Coronary artery (tissue), 2 donors: ENCODE results near the gene CORO7.

Experiments
- DNase-seq: peaks from one replicate; pipeline ENCODE4 v3.0.0-alpha.2; 2017; ENCODE audit warnings: low spot score
- H3K27ac ChIP-seq, 2 donors: fragments of 200-600 bp; sonication (generic); one replicate each; pipeline ENCODE4 v1.5.1; 2016 to 2019
- H3K4me3 ChIP-seq: fragments of 200-600 bp; sonication (generic); 2 replicates; pipeline ENCODE4 v1.5.1; 2016; ENCODE audit warnings: mild to moderate bottlenecking, moderate library complexity
- TF ChIP-seq, protein P1 (sequence below): fragments of 200-600 bp; sonication (generic); IDR thresholded peaks from one replicate; pipeline ENCODE4 v1.5.1; 2019; ENCODE audit warnings: antibody characterized with exemption

Gene CORO7

DNA sequence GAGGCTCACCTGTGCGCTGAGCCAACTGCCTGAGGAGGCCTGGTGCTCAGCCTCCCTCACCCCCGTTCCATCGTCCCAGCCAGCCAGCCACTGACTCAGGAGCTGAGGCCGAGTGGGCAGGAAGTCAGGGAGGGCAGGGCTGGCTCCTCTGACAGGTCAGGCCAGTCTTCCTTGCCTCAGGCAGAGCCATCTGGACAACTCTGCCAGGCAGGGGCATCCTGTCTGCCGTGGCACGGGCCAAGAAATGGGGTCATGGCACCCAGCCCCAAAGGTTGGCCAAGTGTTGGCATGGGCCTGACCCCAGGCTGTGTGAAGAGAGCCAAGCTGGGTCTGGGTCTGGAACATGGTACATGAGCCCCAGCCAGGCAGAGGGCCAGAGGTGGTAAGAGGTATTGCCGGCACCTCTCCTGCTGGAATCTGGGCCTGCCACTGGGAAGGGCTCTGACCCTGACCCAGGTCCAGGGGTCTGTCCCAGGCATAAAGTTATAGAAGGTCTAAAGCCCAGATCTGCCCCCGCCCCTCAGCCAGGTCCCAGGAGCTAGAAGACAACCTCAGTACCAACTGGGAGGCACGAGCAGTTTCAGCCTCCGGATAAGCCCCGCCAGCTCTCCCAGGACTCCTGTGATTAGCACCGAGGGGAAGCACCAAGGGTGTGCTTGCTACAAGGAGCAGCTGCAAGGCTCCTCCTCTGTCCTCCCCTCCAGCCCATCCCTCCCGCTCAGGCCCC lies 47.2 kb downstream of the CORO7 start:
- DNase-seq: no peak
- TF ChIP-seq, protein P1, sequence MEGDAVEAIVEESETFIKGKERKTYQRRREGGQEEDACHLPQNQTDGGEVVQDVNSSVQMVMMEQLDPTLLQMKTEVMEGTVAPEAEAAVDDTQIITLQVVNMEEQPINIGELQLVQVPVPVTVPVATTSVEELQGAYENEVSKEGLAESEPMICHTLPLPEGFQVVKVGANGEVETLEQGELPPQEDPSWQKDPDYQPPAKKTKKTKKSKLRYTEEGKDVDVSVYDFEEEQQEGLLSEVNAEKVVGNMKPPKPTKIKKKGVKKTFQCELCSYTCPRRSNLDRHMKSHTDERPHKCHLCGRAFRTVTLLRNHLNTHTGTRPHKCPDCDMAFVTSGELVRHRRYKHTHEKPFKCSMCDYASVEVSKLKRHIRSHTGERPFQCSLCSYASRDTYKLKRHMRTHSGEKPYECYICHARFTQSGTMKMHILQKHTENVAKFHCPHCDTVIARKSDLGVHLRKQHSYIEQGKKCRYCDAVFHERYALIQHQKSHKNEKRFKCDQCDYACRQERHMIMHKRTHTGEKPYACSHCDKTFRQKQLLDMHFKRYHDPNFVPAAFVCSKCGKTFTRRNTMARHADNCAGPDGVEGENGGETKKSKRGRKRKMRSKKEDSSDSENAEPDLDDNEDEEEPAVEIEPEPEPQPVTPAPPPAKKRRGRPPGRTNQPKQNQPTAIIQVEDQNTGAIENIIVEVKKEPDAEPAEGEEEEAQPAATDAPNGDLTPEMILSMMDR: no peak
- Histone ChIP-seq H3K27ac (peak overlapping the region; percentile 93 to 98), H3K4me3 (no peak overlapping the region)

GRCh38 chr16:4367393-4367856 lies 49.0 kb downstream of the CORO7 start:
- Histone ChIP-seq H3K27ac (peak overlapping the region in 1 of 2 donors; percentile 44), H3K4me3 (no peak overlapping the region)
- DNase-seq: no peak
- TF ChIP-seq, protein P1: no peak

DNA sequence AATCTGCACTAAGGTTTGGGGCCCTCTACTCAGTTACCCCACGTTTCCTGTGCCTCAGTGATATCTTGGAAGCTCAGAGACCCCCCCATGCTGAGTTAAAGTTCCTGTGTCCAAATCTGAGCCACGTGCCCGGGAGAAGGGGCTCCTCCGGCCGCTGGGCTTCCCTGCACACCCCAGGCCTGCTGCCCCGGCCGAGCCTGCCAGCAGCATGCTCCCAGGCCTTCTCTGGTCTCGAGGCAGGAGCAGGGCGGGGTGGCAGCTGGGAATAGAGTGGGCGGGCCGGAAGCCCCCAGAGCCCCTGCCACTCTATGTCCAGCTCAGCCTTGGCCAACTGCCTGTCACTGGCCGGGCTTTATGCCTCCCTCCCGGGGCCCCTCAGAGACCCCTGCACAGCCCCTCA lies 50.4 kb downstream of the CORO7 start:
- Histone ChIP-seq H3K4me3 (no peak overlapping the region), H3K27ac (no peak overlapping the region)
- no peak for DNase-seq
- TF ChIP-seq, protein P1: no peak

GRCh38 chr16:4365615-4366014 lies 50.8 kb downstream of the CORO7 start:
- no peak overlapping the region for H3K4me3 ChIP-seq
- H3K27ac ChIP-seq: no peak overlapping the region
- DNase-seq: no peak
- TF ChIP-seq, protein P1: no peak

DNA sequence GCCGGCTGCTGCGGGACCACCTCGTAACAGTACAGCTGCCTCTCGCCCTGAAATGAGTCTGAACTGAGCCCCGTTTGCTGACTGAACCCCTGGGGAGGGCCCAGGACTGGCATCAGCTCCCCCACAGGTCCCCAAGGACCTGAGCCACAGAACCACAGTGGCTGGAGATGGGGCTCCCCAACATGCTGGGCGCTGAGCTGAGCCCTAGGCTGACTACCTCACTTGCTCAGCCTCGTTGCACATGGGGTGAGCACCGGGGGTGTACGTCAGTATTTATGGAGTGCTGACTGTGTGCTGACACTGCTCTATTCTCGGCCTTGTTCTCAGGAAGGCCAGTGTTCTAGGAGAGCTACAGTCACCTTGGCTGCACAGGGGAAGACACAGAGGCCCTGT lies 51.4 kb downstream of the CORO7 start:
- no peak overlapping the region for H3K4me3 ChIP-seq
- no peak for DNase-seq
- H3K27ac ChIP-seq: no peak overlapping the region
- TF ChIP-seq, protein P1: no peak

DNA sequence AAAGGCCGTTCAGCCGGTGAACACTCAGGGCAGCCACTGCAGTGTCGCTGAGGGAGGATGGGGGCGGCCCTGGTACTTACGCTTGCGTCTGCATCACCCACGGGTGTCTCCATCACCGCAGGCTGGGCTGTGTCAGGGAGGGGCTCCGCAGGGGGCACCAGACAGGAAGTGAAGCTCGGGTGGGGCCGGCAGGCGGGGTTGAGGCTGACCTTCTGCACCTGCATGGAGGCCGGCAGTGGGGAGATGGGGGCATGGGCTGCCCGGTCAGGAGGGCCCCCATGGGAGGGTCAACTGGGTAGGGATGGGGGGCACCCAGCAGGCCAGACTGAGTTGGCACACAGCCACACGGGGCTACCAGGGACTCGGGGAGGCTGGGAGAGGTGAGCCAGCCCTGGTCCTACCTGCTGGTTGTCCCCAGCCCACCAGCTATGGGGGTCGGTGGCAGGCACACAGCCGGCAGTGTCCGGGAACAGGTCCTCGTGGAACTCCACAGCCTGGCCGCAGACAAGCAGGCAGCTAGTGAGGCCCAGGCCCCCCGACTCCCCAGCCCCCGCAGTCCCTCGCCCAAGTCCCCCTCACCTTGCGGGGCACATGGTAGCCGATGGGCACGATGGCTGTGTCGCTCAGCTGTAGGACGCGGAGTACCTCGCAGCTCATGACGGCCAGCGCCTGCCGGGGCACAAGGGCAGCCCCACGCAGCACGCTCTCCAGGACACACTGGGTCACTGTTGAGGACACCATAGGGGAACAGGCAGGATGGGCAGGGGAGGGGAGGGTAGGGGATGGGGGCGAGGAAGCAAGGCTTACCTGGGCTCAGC lies 52.0 kb downstream of the CORO7 start:
- DNase-seq: no peak
- Histone ChIP-seq H3K4me3 (no peak overlapping the region), H3K27ac (no peak overlapping the region)
- TF ChIP-seq, protein P1: no peak
